OCI-LY7 (cell line): ENCODE data around the gene EYS. TPM values are rescaled to one million over a fixed set of nuclear protein-coding genes. Genes with fewer than 3 reads are reported as not detected.
"Not testable (repeated sequence)": the region's sequence is repeated elsewhere in the genome, so short reads cannot be mapped to it uniquely, and the experiment has no call there.

Experiments used
- BruUV-seq: library from RNA; stranded (reverse); fragments of 400-500 nt; replicated peaks from 2 replicates; lab custom pipeline; 2021; lab: Mats Ljungman, UMichigan
- CTCF ChIA-PET: fragments of 300-600 bp; sonication (Branson Sonifier 250); formaldehyde crosslinking; loops from one replicate; lab custom pipeline; 2022; ENCODE audit warnings: antibody characterized with exemption; ENCODE audit not compliant: unreplicated experiment; lab: Charles Lee
- POLR2A ChIA-PET: fragments of 300-600 bp; sonication (Branson Sonifier 250); formaldehyde crosslinking; loops from one replicate; lab custom pipeline; 2022; ENCODE audit warnings: antibody characterized with exemption; lab: Charles Lee
- DNase-seq: peaks from one replicate; pipeline ENCODE4 v3.0.0-alpha.2; 2015; ENCODE audit warnings: low spot score
- H2AFZ ChIP-seq: fragments of 200-600 bp; sonication (generic), shearing (Covaris generic); 2 replicates; pipeline ENCODE4 v1.6.1; 2014; ENCODE audit warnings: mild to moderate bottlenecking, antibody characterized with exemption, low read length, moderate library complexity
- H3K27ac ChIP-seq: fragments of 200-600 bp; sonication (generic); 2 replicates; pipeline ENCODE4 v1.5.1; 2014; ENCODE audit warnings: mixed run types, low read depth, mild to moderate bottlenecking, moderate library complexity, low read length, inconsistent platforms; ENCODE audit not compliant: poor library complexity, severe bottlenecking
- H3K36me3 ChIP-seq: fragments of 200-600 bp; sonication (generic); 2 replicates; pipeline ENCODE4 v1.6.1; 2014; ENCODE audit warnings: mild to moderate bottlenecking, antibody characterized with exemption, low read length, moderate library complexity, mixed read lengths; ENCODE audit not compliant: insufficient read depth
- H3K4me1 ChIP-seq: fragments of 200-600 bp; sonication (generic); 2 replicates; pipeline ENCODE4 v1.5.1; 2014; ENCODE audit warnings: mild to moderate bottlenecking, low read length; ENCODE audit not compliant: insufficient read depth, poor library complexity, severe bottlenecking
- H3K4me2 ChIP-seq: fragments of 200-600 bp; sonication (generic); 2 replicates; pipeline ENCODE4 v1.6.1; 2014; ENCODE audit warnings: mild to moderate bottlenecking, low read length
- H3K4me3 ChIP-seq: fragments of 200-600 bp; sonication (generic); 2 replicates; pipeline ENCODE4 v1.5.1; 2014; ENCODE audit warnings: mild to moderate bottlenecking, low read depth, low read length; ENCODE audit not compliant: poor library complexity, severe bottlenecking
- H3K79me2 ChIP-seq: fragments of 200-600 bp; sonication (generic); 2 replicates; pipeline ENCODE4 v1.6.1; 2016; ENCODE audit warnings: low read depth, mild to moderate bottlenecking, low read length, moderate library complexity, mixed read lengths; ENCODE audit not compliant: insufficient read depth
- H3K9me2 ChIP-seq: fragments of 200-600 bp; sonication (generic); 2 replicates; pipeline ENCODE4 v1.6.1; 2016; ENCODE audit warnings: mild to moderate bottlenecking, low read length, mixed read lengths; ENCODE audit not compliant: insufficient read depth
- H3K9me3 ChIP-seq: fragments of 200-600 bp; sonication (generic); 2 replicates; pipeline ENCODE4 v1.6.1; 2014; ENCODE audit warnings: mild to moderate bottlenecking, mixed run types, low read length, mixed read lengths
- H4K20me1 ChIP-seq: fragments of 200-600 bp; sonication (generic); 2 replicates; pipeline ENCODE4 v1.6.1; 2014; ENCODE audit warnings: mild to moderate bottlenecking, antibody characterized with exemption, low read length, moderate library complexity, mixed read lengths; ENCODE audit not compliant: insufficient read depth
- EZH2phosphoT487 ChIP-seq: fragments of 200-600 bp; sonication (generic); IDR thresholded peaks from 2 replicates; pipeline ENCODE4 v1.6.1; 2018; ENCODE audit warnings: low read depth, borderline replicate concordance, mild to moderate bottlenecking, mixed run types, antibody characterized with exemption, low read length, moderate library complexity, mixed read lengths
- intact Hi-C: fragments of 100-400 bp; cut with micrococcal nuclease; formaldehyde crosslinking; loops from one replicate; pipeline ENCODE4 v1.10.0; 2022; ENCODE audit not compliant: unreplicated experiment
- total RNA-seq, 2 experiments: library from RNA; depleted of rRNA in 1 of 2; stranded (reverse); fragments of >200 nt in 1 of 2; shearing (Covaris generic) in 1 of 2; gene quantifications; 2 replicates each; pipeline ENCODE4 v1.2.3, GENCODE V29; 2014 to 2022
- TF ChIP-seq, protein P1 (sequence below): fragments of 200-600 bp; sonication (generic); conservative IDR thresholded peaks from 2 replicates; pipeline ENCODE4 v1.5.1; 2014; ENCODE audit warnings: mild to moderate bottlenecking, antibody characterized with exemption, low read length, moderate library complexity, mixed read lengths

EYS gene
- total RNA-seq, 2 experiments from 2014 or later = not detected

DNA sequence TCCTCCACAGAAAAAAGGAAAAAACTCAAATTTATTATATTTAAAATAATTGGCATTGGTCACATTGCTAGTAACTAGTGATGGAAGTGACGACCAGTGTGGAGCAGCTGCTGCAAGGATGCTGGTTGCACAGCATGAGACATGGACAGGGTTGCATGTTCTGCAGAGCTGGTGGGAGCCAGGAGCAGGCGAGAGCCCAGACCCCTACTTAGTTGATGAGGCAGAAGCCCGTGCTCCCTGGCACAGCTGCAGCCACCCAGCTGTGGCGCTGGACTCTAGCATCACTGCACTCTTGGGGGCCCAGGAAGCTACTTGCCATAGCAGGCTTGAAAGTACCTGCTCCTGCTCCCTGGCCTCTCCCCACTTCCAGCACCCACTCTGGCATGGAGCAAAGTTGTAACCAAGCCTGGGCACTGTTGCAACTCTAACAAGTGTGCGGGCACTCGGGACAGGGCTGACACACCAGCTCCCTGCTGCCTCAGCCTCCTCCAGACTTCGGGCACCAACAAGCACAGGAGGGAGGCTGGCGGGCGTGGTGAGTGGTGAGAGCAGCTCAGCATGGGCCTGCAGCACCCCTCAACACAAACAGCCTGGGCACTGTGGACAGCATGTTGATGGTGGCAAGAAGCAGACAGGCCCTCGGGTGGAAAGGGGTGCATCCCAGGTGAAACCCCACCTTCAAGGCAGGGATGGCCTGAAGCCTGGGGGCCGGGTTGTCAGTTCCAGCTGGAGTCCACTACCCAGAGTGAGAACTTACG lies 69.6 kb downstream of the EYS start:
- Histone ChIP-seq H3K4me2 (no peak overlapping the region), H2AFZ (no peak overlapping the region), H3K9me2 (no peaks in the 10 kb centered on the region), H3K36me3 (no peaks in the 10 kb centered on the region), H3K9me3 (no peaks in the 10 kb centered on the region), H4K20me1 (no peaks in the 10 kb centered on the region), H3K27ac (no peak overlapping the region), H3K79me2 (no peaks in the 10 kb centered on the region), H3K4me1 (no peaks in the 10 kb centered on the region), H3K4me3 (no peak overlapping the region)
- DNase-seq = no peak
- CTCF ChIA-PET = no interaction called here
- POLR2A ChIA-PET = no interaction called here
- no peak for TF ChIP-seq EZH2phosphoT487
- TF ChIP-seq, protein P1, sequence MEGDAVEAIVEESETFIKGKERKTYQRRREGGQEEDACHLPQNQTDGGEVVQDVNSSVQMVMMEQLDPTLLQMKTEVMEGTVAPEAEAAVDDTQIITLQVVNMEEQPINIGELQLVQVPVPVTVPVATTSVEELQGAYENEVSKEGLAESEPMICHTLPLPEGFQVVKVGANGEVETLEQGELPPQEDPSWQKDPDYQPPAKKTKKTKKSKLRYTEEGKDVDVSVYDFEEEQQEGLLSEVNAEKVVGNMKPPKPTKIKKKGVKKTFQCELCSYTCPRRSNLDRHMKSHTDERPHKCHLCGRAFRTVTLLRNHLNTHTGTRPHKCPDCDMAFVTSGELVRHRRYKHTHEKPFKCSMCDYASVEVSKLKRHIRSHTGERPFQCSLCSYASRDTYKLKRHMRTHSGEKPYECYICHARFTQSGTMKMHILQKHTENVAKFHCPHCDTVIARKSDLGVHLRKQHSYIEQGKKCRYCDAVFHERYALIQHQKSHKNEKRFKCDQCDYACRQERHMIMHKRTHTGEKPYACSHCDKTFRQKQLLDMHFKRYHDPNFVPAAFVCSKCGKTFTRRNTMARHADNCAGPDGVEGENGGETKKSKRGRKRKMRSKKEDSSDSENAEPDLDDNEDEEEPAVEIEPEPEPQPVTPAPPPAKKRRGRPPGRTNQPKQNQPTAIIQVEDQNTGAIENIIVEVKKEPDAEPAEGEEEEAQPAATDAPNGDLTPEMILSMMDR = no peak
- no TSS peak for BruUV-seq
- intact Hi-C loops = no loop called here

DNA sequence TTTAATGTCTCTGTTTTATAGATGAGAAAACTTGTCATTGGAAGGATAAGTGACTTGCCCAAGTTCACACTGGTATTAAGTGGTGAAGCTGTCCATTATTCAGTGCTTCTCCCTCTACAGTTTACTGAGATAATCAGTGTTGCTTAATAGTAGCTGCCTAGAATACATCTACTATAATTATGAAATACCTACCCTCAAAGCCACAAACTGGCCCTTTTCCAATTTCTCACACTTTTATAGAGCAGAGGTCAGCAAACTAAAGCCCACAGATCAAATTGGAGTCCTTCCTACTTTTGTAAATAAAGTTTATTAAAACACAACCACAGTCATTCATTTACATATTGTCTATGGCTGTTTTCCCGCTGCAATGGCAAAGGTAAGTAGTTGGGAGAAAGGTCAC lies 73.5 kb downstream of the EYS start:
- Histone ChIP-seq H4K20me1 (no peaks in the 10 kb centered on the region), H3K4me3 (no peak overlapping the region), H3K4me1 (no peaks in the 10 kb centered on the region), H2AFZ (no peak overlapping the region), H3K9me3 (no peaks in the 10 kb centered on the region), H3K9me2 (no peaks in the 10 kb centered on the region), H3K27ac (no peak overlapping the region), H3K4me2 (no peak overlapping the region), H3K36me3 (no peaks in the 10 kb centered on the region), H3K79me2 (no peaks in the 10 kb centered on the region)
- DNase-seq = no peak
- TF ChIP-seq, protein P1 = no peak
- no peak for TF ChIP-seq EZH2phosphoT487
- POLR2A ChIA-PET = no interaction called here
- intact Hi-C loops = no loop called here
- BruUV-seq = no TSS peak
- CTCF ChIA-PET = no interaction called here

DNA sequence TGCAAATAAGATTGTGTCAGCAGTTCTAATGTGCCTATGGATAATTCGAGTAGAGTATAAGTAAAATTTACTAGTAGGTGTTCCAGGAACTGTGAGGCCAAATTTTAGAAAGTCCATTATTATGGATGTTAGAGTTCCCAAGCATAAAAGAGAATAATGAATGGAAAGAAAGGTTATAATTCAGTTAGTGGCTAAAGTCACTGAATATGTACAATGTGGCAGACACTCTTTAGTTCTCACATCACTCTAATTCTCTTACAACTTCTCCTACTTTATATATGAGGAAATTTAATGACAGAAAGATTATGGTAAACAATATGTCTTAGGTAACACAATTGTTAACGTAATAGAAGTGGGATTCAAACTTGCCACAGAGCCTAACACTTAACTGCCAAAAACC lies 75.3 kb downstream of the EYS start:
- ChIA-PET CTCF (no interaction called here), POLR2A (no interaction called here)
- no peak overlapping the region for H3K27ac ChIP-seq
- no peak for DNase-seq
- H3K9me2 ChIP-seq = no peaks in the 10 kb centered on the region
- no peaks in the 10 kb centered on the region for H4K20me1 ChIP-seq
- H3K4me3 ChIP-seq = no peak overlapping the region
- no peaks in the 10 kb centered on the region for H3K4me1 ChIP-seq
- TF ChIP-seq, protein P1 = no peak
- TF ChIP-seq EZH2phosphoT487 = no peak
- H3K9me3 ChIP-seq = no peaks in the 10 kb centered on the region
- no peak overlapping the region for H3K4me2 ChIP-seq
- intact Hi-C loops = no loop called here
- no peaks in the 10 kb centered on the region for H3K36me3 ChIP-seq
- H3K79me2 ChIP-seq = no peaks in the 10 kb centered on the region
- H2AFZ ChIP-seq = no peak overlapping the region
- no TSS peak for BruUV-seq

DNA sequence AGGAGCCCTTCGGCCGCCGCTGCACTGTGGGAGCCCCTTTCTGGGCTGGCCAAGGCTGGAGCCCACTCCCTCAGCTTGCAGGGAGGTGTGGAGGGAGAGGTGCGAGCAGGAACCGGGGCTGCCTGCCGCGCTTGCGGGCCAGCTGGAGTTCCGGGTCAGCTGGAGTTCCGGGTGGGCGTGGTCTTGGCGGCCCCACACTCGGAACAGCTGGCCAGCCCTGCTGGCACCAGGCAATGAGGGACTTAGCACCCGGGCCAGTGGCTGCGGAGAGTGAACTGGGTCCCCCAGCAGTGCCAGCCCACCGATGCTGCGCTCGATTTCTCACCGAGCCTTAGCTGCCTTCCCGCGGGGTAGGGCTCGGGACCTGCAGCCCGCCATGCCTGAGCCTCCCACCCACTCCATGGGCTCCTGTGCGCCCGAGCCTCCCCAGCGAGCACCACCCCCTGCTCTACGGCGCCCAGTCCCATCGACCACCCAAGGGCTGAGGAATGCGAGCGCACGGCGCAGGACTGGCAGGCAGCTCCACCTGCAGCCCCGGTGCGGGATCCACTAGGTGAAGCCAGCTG lies 79.5 kb downstream of the EYS start:
- CTCF ChIA-PET, H3K27ac ChIP-seq, POLR2A ChIA-PET: not testable (repeated sequence)

More for the DNA sequence above, 79.5 kb downstream of the EYS start:
- H3K36me3 ChIP-seq, BruUV-seq, H4K20me1 ChIP-seq, H2AFZ ChIP-seq, H3K9me3 ChIP-seq, H3K4me3 ChIP-seq, H3K9me2 ChIP-seq, H3K4me2 ChIP-seq, DNase-seq, H3K4me1 ChIP-seq, H3K79me2 ChIP-seq, intact Hi-C loops: not testable (repeated sequence)
